Cerebellar cortex (tissue), 1 donor: ENCODE measurements around the gene ASAP2.
A peak's percentile ranks its signal among the peaks of the same experiment; 100 is the strongest.

Source experiments
- DNase-seq: peaks from one replicate; pipeline ENCODE4 v3.0.0-alpha.2; 2015; ENCODE audit warnings: low spot score

Gene ASAP2

DNA sequence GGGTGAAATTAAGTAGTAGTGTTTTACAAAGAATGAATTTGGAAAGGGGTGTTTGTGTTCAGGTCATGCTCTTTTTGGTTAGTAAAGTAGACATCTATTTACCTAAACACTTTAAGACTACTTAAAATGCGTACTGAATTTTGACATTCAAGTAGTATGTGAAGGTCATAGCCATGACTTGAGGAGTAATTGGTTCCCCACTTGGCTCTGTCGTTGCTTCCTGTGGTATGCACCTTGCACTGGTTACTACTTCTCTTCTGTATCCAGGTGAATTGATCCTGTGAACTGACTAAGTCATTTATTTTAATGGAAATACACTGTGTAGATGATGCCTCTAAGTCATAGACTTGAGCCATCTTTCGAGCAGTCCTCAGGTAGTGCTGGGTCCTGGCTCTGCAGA, 118.8 kb downstream of the ASAP2 start:
- DNase-seq: no peak

DNA sequence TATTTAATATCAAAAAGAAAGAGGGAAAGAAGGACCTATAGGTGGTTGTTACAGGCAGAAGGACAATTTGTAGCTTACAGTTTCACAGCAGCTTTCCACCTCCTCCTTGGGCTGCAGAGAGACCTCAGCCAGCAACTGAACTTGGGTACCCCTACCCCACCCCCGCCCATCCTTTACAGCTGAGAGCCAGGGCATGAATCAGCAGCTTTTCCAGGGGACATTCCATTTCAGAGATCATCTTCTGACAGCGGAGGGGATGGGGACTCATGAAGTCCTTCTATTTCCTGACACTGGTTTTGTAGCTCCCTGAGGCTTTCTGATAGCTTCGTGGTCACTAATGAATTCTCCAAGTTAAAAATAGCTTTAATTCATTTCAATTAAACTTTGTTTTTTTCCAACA, 120.4 kb downstream of the ASAP2 start:
- no peak for DNase-seq

DNA sequence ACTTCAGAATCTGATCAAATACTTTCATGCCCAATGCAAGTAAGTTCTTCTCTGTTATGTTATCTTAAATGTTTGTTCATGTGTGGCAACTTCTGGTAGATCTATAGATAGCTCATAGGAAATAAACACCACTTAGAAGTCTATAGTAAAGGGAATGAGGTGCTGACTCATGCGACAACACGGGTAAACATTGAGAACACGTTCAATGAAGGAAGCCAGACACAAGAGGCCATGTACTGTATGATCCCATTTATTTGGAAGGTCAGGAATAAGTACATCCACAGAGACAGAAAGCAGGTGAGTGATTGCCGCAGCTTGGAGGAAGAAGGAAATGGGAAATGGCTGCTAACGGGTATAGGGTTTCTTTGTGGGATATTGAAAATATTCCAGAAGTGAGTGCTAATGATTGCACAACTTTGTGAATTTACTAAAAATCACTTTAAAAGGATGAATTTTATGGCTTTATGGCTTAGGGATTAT, 121.3 kb downstream of the ASAP2 start:
- DNase-seq: no peak

DNA sequence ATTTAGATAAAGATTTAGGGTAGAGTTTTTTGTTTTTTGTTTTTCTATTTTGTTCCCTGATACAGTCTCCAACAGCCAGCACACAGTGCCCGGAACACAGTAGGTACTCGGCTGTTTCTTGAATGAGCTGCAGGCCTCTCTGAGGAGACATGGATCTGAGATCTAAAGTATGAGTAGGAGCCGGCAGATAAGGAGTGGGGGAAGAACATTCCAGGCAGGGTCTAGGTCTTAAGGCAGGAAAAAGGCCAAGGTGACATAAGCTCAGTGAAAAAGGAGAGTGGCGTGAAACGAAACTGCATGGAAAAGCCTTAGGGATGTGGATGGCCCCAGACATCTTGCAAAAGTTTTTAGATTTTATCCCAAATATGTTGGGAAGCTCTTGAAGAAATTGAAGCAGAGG, 122.3 kb downstream of the ASAP2 start:
- no peak for DNase-seq

DNA sequence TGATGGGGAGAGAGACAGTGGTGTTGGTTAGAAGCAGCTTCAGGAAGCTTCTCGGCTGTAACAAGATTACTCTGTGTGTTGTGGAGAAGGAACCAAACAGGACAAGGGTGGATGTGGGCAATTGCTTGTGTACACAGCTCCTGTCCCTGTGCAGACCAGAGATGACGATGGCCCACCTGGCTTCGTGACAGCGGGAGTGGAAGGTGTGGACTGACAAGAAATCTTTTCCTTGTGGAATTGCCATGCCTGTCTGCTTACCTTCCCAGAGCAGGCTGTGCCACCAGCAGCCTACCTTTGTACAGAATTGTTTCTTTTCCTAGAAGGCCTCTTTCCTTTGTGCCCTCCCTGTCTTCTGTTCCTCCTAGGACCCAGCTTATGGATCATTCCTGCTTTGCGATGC, 122.9 kb downstream of the ASAP2 start:
- no peak for DNase-seq

DNA sequence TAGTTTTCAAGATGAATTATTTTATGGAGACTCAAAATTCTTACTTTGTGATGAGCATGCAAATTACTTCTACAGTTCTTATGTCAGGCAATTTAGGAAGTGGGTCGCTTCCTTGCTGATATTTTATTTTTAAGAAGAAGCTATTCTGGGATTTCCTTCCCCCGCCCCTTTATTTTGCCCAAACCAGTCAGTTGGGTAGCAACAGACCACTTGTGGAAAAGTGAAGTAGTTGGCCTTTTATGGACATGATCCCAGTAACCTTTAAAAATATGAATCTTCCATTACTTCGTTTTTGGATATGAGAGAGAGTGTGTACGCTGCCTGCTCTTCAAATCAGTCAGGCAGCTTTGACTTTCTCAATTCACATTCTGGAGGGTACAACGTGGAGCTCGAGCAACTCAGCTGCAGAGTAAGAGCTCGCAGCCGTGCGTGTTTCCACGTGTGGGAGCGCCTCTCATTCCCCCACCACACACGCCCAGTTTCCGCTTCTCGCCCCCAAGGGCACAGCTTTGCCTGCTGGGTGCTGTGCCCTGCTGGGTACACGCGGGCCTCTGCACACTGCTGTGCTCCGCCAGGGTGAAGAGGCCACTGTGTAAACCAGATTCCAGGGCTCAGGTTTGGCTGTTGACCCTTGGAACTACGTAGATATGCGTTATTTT, 124.1 kb downstream of the ASAP2 start:
- no peak for DNase-seq

DNA sequence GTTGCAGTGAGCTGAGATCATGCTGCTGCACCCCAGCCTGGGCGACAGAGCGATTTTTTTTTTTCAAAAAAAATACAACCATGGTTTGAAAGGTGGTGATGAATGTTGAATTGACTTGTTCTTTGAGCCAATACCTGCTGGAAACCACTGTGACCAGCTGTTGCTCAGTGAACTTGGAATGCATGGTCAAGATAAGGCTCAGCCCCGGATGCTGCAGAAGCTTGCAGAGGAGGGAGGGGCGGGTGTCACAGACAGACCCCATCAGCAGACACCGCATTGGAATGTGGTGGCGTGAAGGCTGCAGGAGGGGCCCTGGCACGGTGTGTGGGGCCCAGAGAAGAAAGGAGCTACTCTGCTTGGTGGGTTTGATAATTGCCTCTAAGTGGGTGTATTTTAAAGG, 125.1 kb downstream of the ASAP2 start:
- DNase-seq: no peak

DNA sequence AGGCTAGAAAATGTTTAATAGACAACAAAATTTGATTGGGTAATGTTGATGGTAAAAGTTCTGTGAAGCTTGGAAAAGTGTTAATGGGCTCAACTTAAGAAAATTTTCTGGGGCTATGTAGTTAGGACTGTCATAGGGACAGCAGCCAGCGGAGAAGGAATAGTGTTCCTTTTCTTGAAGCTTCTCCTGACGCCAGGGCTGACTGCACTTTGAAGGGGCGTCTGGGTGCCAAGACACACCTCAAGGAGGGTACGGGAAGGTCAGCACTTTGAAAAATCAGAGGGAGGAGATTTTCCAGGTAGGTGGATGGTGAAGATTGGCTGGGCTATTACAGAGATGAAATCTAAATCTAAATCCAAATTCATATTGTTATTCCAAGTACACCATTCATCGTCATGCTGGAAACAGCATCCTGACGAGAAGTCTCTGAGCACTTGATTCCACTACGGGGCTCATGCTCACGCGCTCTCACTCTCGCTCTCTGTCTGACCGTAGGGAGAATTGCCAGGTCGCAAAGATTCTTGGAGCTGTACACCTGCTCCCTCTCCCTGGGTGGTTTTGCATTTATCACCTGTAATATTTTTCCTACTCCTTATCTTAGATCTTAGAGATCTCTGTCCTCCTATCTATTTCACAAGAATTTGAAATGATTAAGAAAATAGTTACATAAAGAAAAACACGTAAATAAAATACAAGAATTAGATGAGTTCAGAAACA, 125.7 kb downstream of the ASAP2 start:
- peak; percentile 61 for DNase-seq

DNA sequence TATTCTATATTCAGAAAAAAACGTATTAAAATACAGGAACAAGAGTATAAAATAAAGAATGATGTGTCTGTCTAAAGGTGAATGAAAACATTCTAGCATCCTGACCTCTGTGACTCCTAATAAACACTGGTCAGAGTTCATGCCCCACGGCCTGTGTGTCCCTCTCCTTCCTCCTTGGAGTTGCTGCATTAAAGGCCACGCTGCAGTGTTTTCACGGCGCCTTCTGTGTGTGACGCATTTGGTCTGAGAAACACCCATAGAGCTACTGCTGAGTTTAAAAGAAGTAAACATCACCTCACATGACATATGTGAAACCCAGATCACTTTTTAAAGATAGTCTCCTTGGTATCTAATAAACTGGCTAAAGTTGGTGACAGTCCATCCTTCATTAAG, 126.2 kb downstream of the ASAP2 start:
- no peak for DNase-seq

DNA sequence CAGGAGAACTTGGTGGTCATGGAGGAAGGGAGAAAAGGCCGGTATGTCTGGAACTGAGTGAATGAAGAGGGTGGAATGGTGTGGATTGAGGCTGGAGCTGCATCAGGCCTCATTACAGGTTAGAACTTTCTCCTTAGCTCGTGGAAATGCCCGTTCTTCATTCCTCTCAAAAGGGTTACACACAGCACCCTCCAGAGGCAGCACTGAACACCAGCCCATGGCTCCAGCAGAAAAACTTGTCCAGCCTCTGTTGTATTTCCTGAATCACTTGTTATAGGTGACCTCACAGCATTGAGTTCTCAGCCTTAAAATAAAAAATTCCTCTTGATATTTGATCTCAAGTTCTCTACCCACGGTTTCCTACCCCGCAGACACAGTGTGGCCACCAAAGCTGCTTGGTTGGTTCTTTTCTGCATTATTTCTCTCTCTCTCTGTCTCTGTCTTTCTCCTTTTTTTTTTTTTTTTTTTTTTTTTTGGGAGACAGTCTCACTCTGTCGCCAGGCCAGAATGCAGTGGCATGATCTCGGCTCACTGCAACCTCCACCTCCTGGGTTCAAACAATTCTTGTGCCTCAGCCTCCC, 127.1 kb downstream of the ASAP2 start:
- peak; percentile 73 for DNase-seq

DNA sequence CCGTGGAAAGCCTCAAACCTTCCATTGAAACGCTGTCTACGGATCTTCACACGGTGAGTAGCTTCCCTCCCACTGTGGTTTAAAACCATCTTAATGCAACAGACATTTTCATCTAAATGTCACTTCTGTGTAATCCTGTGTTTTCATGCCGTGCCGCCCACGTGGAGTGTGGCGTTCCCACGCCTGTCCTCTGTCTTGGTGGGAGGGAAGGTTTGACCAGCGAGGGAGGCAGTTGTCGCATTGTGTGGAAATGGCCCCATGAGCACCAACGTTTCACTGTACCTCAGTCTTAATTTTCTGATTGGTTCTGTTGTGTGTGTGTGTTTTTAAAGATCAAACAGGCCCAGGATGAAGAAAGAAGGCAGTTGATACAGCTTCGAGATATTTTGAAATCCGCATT, 128.1 kb downstream of the ASAP2 start:
- no peak for DNase-seq

DNA sequence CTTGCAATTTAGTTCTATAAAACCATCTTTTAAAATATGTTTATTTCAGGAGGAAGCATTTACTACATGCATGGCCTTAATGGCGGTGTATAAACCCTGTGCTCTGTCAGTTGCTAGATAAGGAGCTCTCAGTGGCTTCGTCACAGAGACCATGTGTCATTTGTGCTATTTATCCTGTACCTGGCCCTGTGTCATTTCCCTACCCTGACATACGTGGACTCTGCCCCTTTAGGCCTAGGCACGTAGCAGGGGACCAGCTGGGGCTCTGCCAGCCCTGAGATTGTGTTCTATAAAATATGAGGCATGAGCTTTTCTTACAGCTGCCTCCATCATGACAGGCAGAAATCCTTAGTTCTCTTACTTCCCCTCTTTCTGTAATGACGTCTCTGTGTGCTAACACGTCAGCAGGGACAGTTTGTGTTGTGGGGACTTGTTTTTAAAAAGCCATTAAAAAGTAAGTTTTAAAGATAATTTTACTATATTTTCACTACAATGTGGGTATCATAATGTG, 128.8 kb downstream of the ASAP2 start:
- DNase-seq: no peak

DNA sequence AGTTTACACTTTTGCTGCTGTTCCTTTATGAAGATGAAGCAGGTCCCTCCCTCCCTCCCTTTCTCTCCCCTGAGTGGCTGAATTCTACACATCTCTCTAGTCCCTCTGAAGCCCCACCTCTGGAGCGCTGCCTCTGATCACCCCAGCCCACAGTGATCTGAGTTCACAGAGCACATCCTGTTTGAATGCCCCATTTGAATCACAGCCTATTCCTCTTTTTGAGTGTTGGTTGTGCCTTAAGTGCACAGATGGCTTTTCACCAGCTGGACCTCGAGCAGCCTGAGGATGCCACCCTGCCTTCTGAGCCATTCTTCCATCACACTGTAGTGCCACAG, 129.6 kb downstream of the ASAP2 start:
- peak; percentile 39 for DNase-seq

DNA sequence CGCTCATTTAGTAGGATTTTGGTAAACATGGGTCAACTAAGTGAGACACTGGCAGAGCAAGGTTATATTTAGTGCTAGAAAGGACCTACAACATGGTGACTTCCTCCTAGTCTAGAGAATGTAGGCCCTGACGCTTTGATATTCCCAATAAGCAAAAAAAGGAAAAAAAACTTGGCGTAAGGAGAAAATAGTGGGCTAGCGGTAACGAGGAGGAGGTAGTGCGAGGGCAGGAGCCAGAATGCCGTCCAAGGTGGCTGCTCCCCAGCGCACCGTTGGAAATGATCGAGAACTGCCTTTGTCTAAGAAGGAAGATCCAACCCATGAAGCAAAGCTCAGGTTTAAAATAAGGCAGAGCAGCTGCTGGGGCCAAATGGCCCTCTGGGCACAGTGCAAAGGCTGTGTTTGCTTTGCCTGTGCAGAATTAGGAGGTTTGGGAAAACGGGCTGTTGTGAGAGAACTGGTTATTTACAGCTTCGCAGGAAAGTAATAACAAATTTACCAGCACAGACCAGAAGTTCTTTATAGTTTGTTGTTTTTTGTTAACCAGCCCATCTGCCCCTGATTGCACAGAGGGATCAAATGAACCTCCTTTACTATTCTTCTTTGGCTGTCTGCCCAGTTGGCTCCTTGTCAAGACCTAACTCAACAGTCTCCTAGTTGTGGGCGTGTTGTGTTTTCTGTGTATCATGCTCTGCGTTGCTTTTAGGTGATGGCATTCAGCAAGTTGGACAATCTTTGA, 130.1 kb downstream of the ASAP2 start:
- DNase-seq: peak; percentile 56

DNA sequence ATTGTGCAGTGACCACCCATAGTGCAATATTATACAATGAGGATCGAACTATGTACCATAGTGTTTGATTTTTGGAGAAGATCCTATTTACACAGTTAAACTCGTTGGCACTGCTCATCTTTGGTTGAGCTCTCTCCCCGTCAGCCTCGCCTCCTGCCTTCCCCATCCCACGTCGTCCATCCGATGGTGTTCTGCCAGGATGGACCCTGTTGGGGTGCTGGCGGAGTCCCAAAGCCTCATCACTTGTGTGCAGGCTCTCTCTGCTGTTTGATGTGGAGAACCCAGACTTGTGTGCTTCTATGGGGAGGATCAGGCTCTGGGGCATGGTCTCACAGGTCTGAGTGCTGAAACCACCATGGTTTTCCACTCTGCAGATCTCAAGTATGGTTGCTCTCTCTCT, 131.3 kb downstream of the ASAP2 start:
- peak; percentile 24 for DNase-seq

DNA sequence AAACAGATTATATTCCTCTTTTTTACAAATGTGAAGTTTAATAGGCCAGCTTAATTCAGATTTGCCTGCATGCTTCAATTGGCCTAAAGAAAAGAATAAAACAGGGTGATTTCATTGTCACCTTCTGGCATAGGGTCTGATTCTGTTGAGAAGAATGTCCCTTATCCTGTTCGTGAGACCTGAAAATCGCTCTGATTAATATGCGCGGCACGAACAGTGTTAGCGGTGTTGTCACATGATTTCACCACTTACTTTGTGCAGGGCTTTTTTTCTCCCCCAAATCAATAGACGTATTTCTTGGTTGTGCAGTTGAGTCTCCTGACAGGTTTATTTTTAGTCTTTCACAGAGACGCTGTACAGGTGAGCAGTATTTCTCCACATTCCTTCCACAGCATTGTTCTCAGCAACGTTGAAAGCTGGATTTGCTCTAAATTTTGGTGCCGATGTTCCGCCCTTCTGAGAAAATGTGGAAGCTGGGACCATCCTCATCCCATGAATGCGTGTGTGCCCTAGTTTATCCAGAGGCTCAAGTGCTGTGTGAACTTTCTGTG, 134.8 kb downstream of the ASAP2 start:
- DNase-seq: no peak

DNA sequence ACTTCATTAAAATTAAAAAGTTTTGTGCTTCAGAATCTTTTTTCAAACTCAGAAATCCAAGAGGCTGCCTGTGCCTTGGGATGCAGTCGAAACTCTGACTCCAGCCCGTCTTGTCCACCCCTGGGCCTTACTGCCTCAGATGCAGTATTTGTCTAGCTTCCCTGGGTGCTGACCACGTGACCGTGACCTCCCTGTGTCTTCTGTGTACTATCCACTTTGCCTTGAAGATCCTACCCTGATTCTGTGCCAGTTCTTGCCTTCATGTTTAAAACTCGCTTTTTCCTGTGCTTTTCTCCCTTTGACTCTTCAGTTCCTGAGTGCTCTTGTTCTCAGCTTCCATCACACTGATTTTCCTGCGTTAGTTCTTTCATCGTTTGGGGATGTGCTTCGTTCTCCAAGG, 136.0 kb downstream of the ASAP2 start:
- no peak for DNase-seq

DNA sequence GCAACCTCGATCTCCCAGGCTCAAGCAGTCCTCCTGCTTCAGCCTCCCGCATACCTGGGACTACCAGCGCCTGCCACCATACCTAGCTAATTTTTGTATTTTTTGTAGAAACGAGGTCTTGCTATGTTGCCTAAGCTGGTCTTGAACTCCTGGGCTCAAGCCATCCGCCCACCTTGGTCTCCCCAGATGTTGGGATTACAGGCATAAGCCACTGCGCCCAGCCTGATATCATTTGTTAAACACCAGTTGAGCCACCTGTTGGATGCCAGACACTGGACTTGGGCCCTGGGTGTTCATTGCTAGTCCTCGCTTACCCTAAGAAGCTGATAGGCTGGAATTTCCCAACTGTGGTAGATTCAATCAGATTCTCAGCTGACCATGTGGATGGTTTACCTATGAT, 136.9 kb downstream of the ASAP2 start:
- DNase-seq: no peak

DNA sequence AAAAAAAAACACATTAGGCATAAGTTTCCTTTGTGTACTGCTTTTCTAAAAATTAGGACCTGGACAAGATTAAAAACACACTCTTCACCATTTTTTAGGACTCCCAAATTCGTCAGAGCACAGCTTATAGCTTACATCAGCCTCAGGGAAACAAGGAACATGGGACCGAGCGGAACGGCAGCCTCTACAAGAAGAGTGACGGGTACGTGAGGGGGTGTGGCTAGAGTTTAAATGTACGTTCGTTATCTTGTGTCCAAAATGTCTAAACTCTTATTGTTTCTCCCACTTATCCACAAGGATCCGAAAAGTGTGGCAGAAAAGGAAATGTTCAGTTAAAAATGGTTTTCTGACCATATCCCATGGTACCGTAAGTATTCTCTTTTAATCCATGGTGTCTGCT, 137.8 kb downstream of the ASAP2 start:
- no peak for DNase-seq

DNA sequence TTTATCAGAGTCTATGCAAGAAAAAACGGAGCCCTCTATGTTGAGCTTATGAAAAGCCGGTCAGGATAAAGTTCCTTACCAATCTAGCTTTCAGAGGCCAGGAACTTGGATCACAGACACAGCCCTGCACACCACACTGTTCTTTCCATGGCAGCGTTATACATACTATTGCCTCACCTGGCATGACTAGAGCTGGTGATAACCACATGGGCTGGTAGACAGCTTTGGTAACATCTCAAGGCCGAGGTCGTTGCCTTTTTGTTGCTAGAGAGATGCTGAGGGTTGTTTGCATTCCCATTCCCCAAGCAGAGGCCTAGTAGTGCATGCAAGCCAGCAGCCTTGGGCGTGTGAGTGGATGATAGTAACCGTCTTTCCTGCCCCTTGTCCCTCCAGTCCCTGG, 138.7 kb downstream of the ASAP2 start:
- DNase-seq: no peak

DNA sequence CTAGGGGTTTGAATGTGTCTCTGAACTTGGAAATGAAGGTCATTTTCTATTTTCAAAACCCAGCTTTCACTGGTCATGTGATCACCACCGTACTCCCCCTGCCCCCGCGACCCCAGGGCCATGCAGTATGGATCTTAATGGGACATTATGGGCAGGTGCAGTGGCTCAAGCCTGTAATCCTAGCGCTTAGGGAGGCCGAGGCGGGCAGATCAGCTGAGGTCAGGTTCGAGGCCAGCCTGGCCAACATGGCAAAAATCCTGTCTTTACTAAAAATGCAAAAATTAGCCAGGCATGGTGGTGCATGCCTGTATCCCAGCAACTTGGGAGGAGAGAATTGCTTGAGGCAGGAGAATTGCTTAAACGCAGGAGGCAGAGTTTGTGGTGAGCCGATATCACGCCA, 139.4 kb downstream of the ASAP2 start:
- no peak for DNase-seq

DNA sequence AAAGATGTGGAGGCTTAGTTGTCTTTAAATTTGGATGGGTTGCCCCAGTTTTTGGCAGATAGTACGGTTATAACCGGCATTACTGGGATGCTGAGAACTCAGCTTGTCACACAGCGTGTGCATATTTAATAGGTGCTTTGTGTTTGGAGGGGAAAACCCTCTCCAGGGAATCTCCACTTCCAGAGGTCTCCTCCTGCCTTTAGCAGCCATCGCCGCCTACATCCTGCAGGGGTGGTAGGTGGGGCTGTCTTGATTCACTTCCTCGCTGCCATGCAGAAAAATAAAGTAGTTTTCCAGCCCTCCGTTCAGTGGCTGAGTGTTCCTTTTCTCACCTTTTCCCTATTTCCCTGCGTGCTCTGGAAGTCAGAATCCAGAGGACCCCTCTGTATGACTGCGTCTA, 140.3 kb downstream of the ASAP2 start:
- no peak for DNase-seq
